Prostate gland (tissue), 2 donors: ENCODE data around the gene AGBL4. TPM values are rescaled to one million over a fixed set of nuclear protein-coding genes. Genes with fewer than 3 reads are reported as not detected.

Experiments used
- DNase-seq: peaks from one replicate; pipeline ENCODE4 v3.0.0-alpha.2; 2019; ENCODE audit warnings: low spot score
- H3K27ac ChIP-seq, 2 donors: fragments of 200-600 bp; sonication (generic); 2 replicates each; pipeline ENCODE4 v1.5.1; 2017 to 2019
- H3K27me3 ChIP-seq: fragments of 200-600 bp; sonication (generic); replicated peaks from 2 replicates; pipeline ENCODE4 v1.5.1; 2019; ENCODE audit not compliant: insufficient read depth
- H3K36me3 ChIP-seq, 2 donors: fragments of 200-600 bp; sonication (generic); 1 replicate in 1 of 2; 2 replicates in 1 of 2; pipeline versions ENCODE4 v1.5.1 to v1.8.1; 2017 to 2019
- H3K4me1 ChIP-seq: fragments of 200-600 bp; sonication (generic); replicated peaks from 2 replicates; pipeline ENCODE4 v1.5.1; 2019
- H3K4me3 ChIP-seq, 2 donors: fragments of 200-600 bp; sonication (generic); 2 replicates each; pipeline ENCODE4 v1.5.1; 2017 to 2019
- H3K9me3 ChIP-seq: fragments of 200-600 bp; sonication (generic); 2 replicates; pipeline ENCODE4 v1.5.1; 2017
- CTCF ChIP-seq, 4 experiments: fragments of 200-600 bp in 2 of 4; fragments of 450-650 bp in 2 of 4; sonication (generic) in 2 of 4; IDR thresholded peaks; 1 replicate in 3 of 4; 2 replicates in 1 of 4; pipeline ENCODE4 v1.5.1; 2016 to 2019; ENCODE audit warnings: antibody characterized with exemption in 4 of 4, mild to moderate bottlenecking in 2 of 4, moderate library complexity in 2 of 4
- POLR2A ChIP-seq: fragments of 450-650 bp; IDR thresholded peaks from one replicate; pipeline ENCODE4 v1.6.1; 2016; ENCODE audit warnings: antibody characterized with exemption, mild to moderate bottlenecking
- POLR2AphosphoS5 ChIP-seq: sonication (generic); formaldehyde crosslinking; IDR thresholded peaks from one replicate; pipeline ENCODE4 v1.6.1; 2017; ENCODE audit warnings: antibody characterized with exemption
- WGBS: methylation state at CpG from one replicate; pipeline ENCODE4 v1.1.5; 2018; 5-methylcytosine and 5-hydroxymethylcytosine counted together
- intact Hi-C: fragments of 100-400 bp; cut with DNase I; formaldehyde crosslinking; loops from one replicate; pipeline ENCODE4 v1.14.2; 2022
- total RNA-seq, 2 donors: library from RNA; depleted of rRNA; stranded (reverse); fragments of >200 nt; gene quantifications; one replicate each; pipeline ENCODE4 v1.1.0, GENCODE V29; 2016

The AGBL4 gene
- total RNA-seq, 2 donors from 2014 or later = 0.82 to 2.7 TPM

DNA sequence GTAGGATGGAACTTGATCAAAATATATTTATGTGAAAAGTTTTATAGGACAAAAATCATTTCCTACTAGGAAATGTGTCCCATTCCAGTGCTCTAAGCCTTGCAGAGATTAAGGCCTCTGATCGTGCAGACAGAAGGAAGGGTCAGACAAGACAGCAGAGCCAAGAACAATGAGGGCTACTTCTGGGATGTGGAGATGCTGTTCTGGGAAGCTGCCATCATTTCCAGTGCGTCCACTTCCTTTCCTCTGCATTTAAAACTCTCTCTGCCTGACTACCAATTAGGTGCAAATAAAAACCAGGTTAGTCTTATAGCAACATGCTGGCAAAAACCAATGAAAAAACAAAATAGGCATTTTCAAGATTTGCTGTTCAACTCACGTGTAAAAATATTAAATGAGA lies 1283.1 kb downstream of the AGBL4 start:
- H3K36me3 ChIP-seq = no peaks in the 10 kb centered on the region
- TF ChIP-seq POLR2AphosphoS5 (no peak), CTCF (IDR thresholded peaks at IDR 0.05) (no peak), POLR2A (no peak)
- H3K9me3 ChIP-seq = no peaks in the 10 kb centered on the region
- H3K27me3 ChIP-seq = no peaks in the 10 kb centered on the region
- H3K27ac ChIP-seq = no peak overlapping the region
- no peaks in the 10 kb centered on the region for H3K4me1 ChIP-seq
- WGBS = 72% methylated on average over 3 of the region's 3 CpGs
- no peak for DNase-seq
- intact Hi-C loops = no loop called here
- H3K4me3 ChIP-seq = no peak overlapping the region

DNA sequence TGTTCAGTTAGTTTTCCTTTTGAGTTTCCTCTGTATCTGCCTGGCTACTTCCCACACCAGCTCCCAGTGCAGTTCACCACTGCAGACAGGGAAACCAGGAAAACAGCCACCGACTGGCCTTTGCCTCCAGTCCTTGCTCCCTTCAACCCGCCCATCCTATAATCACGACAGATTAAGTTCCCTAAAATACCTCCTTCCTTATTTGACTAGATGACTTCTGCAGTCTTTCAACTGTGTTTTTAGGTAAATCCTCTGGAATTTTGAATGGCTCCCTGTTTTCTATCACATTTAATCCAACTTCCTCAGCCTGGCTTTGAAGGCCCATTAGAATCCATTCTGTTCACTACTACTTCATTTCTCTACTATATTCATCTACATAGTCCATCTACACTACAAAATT lies 1284.7 kb downstream of the AGBL4 start:
- WGBS = 62% methylated on average over 3 of the region's 3 CpGs
- no peaks in the 10 kb centered on the region for H3K27me3 ChIP-seq
- no peaks in the 10 kb centered on the region for H3K9me3 ChIP-seq
- H3K27ac ChIP-seq = no peak overlapping the region
- H3K4me3 ChIP-seq = no peak overlapping the region
- TF ChIP-seq POLR2AphosphoS5 (no peak), CTCF (IDR thresholded peaks at IDR 0.05) (no peak), POLR2A (no peak)
- intact Hi-C loops = no loop called here
- H3K4me1 ChIP-seq = no peaks in the 10 kb centered on the region
- no peaks in the 10 kb centered on the region for H3K36me3 ChIP-seq
- DNase-seq = no peak

DNA sequence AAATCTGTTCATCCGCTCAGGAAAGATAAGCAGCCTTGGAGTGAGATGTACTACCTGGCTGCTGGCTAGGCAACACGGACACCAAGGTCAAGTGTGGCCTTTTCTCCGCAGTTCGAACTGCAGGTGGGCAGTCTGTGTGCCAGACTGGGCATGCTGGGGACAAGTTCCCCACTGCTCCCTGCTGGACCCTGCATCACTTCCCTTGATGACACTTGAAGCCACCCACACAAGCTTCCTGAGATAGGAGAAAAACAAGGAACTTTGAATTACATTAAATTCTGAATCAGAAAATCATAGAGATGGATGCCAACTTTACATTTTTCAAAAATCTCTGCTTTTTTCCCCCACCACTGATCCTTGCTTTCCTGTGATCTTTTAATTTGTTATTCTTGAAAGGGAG lies 1285.4 kb downstream of the AGBL4 start:
- Histone ChIP-seq H3K4me3 (no peak overlapping the region), H3K36me3 (no peaks in the 10 kb centered on the region), H3K27me3 (no peaks in the 10 kb centered on the region), H3K9me3 (no peaks in the 10 kb centered on the region), H3K27ac (no peak overlapping the region), H3K4me1 (no peaks in the 10 kb centered on the region)
- no peak for TF ChIP-seq CTCF (IDR thresholded peaks at IDR 0.05)
- TF ChIP-seq POLR2AphosphoS5 = no peak
- TF ChIP-seq POLR2A = no peak
- 93% methylated on average over 4 of the region's 4 CpGs for WGBS
- no peak for DNase-seq
- intact Hi-C loops = no loop called here

DNA sequence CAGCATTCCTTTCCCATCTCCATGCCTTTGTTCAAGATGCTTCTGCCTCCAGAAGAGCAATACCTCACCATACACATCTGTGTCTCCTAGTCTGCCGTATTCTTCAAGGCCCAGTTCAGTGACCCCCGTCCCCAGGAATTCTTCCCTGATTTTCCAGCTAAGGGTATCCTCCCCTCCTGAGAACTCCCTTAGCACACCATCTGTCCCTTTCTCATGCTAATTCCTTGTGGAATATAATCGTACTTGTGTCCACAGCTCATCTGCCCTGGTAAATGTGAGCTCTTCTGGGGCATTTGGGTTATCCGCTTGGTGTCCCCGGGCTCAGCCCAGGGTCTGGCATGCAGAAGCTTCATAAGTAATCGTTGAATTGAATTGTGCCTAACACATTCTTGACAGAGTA lies 1288.0 kb downstream of the AGBL4 start:
- H3K27me3 ChIP-seq = no peaks in the 10 kb centered on the region
- H3K36me3 ChIP-seq = no peaks in the 10 kb centered on the region
- no peaks in the 10 kb centered on the region for H3K9me3 ChIP-seq
- no peak for TF ChIP-seq CTCF (IDR thresholded peaks at IDR 0.05)
- TF ChIP-seq POLR2A = no peak
- TF ChIP-seq POLR2AphosphoS5 = no peak
- intact Hi-C loops = no loop called here
- no peaks in the 10 kb centered on the region for H3K4me1 ChIP-seq
- H3K4me3 ChIP-seq = no peak overlapping the region
- WGBS = 91% methylated on average over 6 of the region's 6 CpGs
- no peak overlapping the region for H3K27ac ChIP-seq
- DNase-seq = no peak

- Histone ChIP-seq H3K36me3 (no peaks in the 10 kb centered on the region), H3K27me3 (no peaks in the 10 kb centered on the region), H3K4me1 (no peaks in the 10 kb centered on the region), H3K27ac (no peak overlapping the region), H3K9me3 (no peaks in the 10 kb centered on the region), H3K4me3 (no peak overlapping the region)
- TF ChIP-seq CTCF (IDR thresholded peaks at IDR 0.05) = no peak
- intact Hi-C loops = no loop called here
- WGBS = 87% methylated on average over 10 of the region's 10 CpGs
- no peak for DNase-seq
Observed at GRCh38 chr1:48730164-48730910, 1293.4 kb downstream of the AGBL4 start.
